Stimulated activated CD8-positive, alpha-beta memory T cell treated with anti-CD3 and anti-CD28 coated beads, Interleukin-4, amount 100 ng/mL, for 24 hours (primary cell): Measurements from ENCODE around the gene ZNF516.
"Not testable (repeated sequence)": the region's sequence is repeated elsewhere in the genome, so short reads cannot be mapped to it uniquely, and the experiment has no call there.

Experiments used
- DNase-seq: peaks from one replicate; pipeline ENCODE4 v3.0.0-alpha.2; 2020; ENCODE audit warnings: low read depth

The ZNF516 gene, protein sequence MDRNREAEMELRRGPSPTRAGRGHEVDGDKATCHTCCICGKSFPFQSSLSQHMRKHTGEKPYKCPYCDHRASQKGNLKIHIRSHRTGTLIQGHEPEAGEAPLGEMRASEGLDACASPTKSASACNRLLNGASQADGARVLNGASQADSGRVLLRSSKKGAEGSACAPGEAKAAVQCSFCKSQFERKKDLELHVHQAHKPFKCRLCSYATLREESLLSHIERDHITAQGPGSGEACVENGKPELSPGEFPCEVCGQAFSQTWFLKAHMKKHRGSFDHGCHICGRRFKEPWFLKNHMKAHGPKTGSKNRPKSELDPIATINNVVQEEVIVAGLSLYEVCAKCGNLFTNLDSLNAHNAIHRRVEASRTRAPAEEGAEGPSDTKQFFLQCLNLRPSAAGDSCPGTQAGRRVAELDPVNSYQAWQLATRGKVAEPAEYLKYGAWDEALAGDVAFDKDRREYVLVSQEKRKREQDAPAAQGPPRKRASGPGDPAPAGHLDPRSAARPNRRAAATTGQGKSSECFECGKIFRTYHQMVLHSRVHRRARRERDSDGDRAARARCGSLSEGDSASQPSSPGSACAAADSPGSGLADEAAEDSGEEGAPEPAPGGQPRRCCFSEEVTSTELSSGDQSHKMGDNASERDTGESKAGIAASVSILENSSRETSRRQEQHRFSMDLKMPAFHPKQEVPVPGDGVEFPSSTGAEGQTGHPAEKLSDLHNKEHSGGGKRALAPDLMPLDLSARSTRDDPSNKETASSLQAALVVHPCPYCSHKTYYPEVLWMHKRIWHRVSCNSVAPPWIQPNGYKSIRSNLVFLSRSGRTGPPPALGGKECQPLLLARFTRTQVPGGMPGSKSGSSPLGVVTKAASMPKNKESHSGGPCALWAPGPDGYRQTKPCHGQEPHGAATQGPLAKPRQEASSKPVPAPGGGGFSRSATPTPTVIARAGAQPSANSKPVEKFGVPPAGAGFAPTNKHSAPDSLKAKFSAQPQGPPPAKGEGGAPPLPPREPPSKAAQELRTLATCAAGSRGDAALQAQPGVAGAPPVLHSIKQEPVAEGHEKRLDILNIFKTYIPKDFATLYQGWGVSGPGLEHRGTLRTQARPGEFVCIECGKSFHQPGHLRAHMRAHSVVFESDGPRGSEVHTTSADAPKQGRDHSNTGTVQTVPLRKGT

GRCh38 chr18:76495006-76495370, at the start of gene ZNF516:
TSS of gene ZNF516 (minus strand) at chr18:76495242. CDS start at chr18:76443054, 52,188 bp downstream.
- DNase-seq = no peak

GRCh38 chr18:76538846-76539245, 43.8 kb upstream of the ZNF516 start:
- no peak for DNase-seq

GRCh38 chr18:76537621-76538020, 42.6 kb upstream of the ZNF516 start:
- no peak for DNase-seq

DNA sequence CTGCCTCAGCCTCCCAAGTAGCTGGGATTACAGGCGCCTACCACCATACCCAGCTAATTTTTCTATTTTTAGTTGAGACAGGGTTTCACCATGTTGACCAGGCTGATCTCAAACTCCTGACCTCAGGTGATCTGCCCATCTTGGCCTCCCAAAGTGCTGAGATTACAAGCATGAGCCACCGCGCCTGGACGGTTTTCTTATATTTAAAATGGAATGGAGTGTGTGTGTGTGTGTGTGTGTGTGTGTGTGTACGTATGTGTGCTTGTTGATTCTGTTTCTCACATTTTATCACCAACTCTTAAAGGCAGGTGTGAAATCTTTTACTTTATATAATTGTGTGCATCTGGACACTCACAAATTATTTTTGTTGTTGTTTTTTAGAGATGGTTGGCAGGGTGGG, 41.6 kb upstream of the ZNF516 start:
- not testable (repeated sequence) for DNase-seq

DNA sequence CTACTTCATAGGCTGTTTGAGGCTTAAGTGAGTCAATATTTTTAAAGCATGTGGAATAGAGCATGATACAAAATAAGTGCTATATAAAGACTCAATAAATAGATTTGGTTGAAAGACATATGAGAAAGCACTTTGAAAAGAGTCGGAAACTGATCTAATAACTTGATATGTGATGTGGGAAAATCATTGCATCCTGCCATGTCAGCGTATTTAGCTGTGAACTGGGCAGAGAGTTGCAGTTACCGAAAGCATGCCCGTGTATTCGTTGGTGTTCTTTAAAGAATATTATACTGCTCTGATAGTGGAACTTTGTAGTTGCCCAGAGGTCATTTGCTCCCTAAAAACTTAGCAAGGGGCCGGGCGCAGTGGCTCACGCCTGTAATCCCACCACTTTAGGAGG, 37.8 kb upstream of the ZNF516 start:
- no peak for DNase-seq

GRCh38 chr18:76530846-76531245, 35.8 kb upstream of the ZNF516 start:
- no peak for DNase-seq

- DNase-seq = no peak
Observed at GRCh38 chr18:76530391-76530790, 35.3 kb upstream of the ZNF516 start.

- no peak for DNase-seq
Observed at GRCh38 chr18:76529433-76529811, 34.4 kb upstream of the ZNF516 start.

GRCh38 chr18:76528477-76529432, 33.7 kb upstream of the ZNF516 start:
- DNase-seq = no peak

DNA sequence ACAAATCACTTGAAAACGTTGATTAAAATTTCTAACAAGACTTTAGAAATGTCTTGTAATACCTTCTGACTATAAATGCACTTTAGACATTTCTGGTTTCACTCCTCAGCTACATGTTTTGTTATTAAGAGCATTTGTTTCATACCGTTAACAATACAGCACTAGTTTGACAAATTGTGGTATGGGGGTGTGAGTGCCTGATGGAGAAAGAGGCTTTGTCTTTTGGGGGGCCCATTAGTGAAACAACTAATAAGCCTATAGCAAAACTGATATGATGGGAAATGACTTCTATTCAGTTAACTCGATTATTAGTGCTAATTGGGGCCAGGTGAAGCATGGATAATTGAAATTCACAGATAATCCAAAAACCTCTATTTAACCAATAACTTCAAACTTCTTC, 30.9 kb upstream of the ZNF516 start:
- DNase-seq = no peak

DNA sequence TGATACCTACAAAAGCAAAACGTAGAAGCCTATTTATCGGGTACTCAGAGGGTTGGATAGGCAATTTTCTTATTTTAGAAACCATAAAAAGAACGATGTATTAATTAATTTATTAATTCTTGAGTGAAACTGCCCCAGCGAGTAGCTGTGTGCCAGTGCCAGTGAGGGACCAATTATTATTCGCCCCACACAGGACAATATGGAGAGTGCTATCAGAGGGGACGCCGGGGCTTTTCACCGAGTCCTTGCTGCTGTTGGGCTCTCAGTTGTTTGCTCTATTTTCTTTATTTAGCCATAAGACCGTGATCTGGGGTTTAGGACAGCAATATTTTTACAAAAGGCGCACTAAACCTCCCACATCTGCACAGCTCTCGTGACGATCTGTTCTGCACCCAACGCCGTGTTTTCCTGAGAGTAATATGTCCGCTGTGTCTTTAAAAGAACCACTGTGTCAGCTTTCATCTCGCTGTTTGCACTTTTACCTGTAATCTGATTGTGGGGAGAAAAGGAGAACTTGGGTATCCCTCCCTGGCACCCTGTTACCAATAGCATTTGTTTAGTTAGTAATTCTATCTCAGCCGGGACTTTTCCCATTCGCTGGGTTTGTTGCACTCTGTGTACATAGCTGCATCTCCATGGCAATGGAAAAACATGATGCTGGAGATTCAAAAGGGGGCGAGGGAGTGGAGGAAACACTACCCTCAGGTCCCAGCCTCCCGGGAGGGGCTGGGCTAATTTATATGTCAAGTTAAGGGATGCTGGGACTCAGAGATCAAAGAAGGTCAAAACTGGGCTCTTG, 30.1 kb upstream of the ZNF516 start:
- no peak for DNase-seq

- no peak for DNase-seq
Observed at GRCh38 chr18:76524477-76524876, 29.4 kb upstream of the ZNF516 start.

DNA sequence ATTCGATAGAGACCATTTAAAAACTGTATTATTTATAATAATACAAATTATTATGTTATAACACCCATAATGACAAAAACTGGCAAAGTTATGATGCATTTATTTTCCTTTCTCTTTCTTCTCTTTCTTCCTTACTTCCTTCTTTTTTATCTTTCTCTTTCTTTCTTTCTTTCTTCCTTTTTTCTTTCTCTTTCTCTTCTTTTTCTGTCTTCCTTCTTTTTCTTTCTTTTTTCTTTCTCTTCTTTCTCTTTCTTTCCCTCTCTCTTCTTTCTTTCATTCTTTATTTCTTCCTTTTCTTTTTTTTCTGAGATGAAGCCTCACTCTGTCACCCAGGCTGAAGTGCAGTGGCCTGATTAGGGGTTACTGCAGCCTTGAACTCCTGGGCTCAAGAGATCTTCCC, 27.5 kb upstream of the ZNF516 start:
- no peak for DNase-seq

GRCh38 chr18:76522122-76522503, 27.1 kb upstream of the ZNF516 start:
- no peak for DNase-seq

DNA sequence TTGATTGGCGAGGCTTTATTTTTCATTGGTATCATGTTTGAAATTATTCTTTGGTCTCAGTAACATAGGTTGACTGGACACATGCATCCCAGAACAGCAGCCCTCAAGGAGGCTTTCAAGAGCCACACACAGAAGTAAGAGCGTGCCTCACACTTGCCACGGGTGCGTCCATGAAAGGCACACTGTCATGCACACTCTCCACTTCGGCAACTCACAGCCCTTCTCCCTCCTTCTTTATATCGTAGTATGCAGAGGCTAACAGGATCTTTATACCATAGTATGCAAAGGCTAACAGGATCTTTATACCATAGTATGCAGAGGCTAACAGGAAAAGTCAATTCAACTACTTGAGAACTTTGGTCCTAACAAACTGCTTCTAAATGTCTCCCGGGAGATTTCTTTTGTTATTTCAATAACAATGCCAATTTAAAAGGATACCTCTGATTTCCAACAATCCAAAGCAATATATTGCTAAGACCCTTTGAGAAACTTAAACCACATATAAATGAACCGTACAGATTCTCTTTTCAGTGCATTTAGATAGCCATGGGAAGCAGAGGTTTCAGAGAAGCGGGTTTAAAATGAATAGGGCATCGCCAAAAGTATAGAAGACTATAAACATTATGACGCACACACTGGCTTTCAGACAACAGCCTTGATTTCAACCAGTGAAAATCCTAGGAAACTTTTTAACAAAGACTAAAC, 26.5 kb upstream of the ZNF516 start:
- DNase-seq = no peak

GRCh38 chr18:76518860-76519538, 24.0 kb upstream of the ZNF516 start:
- no peak for DNase-seq

DNA sequence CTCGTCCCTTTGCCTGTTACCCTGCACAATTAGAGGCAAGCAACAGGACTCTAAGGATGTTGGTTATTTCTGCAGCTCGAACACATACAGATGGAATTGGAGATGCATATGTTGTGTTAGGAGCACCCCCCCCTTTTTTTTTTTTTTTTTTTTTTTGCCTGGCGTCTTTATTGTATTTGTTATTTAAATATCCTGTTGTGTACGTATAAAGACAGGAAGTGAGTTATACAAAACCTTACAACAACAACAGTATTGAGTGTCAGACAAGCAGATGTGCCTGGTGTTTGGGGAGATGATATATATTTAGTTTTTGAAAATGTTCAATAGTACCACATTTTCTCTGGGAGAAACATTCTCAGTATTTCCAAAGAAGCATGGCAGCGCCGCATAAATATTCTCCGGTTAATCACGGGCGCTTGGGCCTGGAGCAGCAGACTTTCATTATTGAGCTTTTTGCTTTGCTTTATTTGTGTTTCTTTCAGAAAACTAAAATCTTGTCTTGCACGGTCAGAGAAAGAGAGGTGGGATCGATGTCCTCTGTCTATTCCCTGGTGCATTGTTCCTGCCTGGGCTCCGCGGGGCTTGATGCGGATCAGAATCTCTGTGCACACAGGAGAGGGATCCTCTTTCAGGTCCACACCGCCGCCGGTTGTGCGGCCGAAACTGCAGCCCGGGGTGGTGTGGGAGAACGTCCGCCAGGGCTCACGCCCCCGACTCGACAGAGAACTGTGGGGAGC, 23.2 kb upstream of the ZNF516 start:
- no peak for DNase-seq

GRCh38 chr18:76515576-76515975, 20.5 kb upstream of the ZNF516 start:
- no peak for DNase-seq

DNA sequence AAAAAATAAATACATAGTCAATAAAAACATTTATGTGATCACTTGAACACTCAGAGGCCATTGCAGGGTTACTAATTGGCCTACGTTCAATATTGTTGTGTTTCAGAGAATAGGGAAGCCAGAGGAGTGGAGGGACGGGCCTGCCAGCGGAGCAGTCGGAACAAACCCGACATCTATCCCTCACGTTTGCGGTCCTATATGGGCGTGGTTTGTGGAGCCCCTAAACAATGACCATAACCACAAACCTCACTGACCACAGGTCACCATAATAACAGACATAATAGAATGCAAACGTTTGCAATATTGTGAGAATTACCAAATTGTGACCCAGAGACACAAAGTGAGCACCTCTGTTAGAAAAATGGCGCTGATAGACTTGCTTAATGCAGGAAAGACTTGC, 19.5 kb upstream of the ZNF516 start:
- DNase-seq = no peak
